Lung (tissue), 12 donors: ENCODE results near the gene SNTG2. TPM values are rescaled to one million over a fixed set of nuclear protein-coding genes. Genes with fewer than 3 reads are reported as not detected.

Experiments used
- ATAC-seq: fragments of 200-7000 bp; cut with Tn5 transposase; one replicate; pipeline ENCODE4 v1.9.1; 2020; ENCODE audit warnings: moderate number of reproducible peaks; ENCODE audit not compliant: insufficient read depth, low FRiP score
- DNase-seq, 3 donors: peaks; one replicate each; pipeline ENCODE4 v3.0.0-alpha.2; 2013 to 2017
- H3K27ac ChIP-seq, 2 donors: one replicate each; pipeline ENCODE4 v1.5.1; 2013; ENCODE audit warnings: mild to moderate bottlenecking in 2 of 2, moderate library complexity in 2 of 2, control low read depth in 1 of 2, inconsistent platforms in 1 of 2, low read depth in 1 of 2, low read length in 1 of 2
- H3K27me3 ChIP-seq, 3 donors: one replicate each; pipeline ENCODE4 v1.5.1; 2013; ENCODE audit warnings: low read length in 2 of 3; ENCODE audit not compliant: control insufficient read depth in 3 of 3, insufficient read depth in 3 of 3
- H3K36me3 ChIP-seq, 4 donors: one replicate each; pipeline ENCODE4 v1.5.1; 2013; ENCODE audit warnings: low read length in 4 of 4, mild to moderate bottlenecking in 1 of 4, moderate library complexity in 1 of 4; ENCODE audit not compliant: control insufficient read depth in 4 of 4, insufficient read depth in 4 of 4
- H3K4me1 ChIP-seq, 5 donors: one replicate each; pipeline ENCODE4 v1.5.1; 2013; ENCODE audit warnings: low read length in 5 of 5, mild to moderate bottlenecking in 2 of 5, moderate library complexity in 1 of 5; ENCODE audit not compliant: control insufficient read depth in 5 of 5, insufficient read depth in 5 of 5
- H3K4me3 ChIP-seq: one replicate; pipeline ENCODE4 v1.5.1; 2013; ENCODE audit warnings: mild to moderate bottlenecking, control low read depth, moderate library complexity
- H3K9ac ChIP-seq, 2 donors: one replicate each; pipeline ENCODE4 v1.5.1; 2013; ENCODE audit warnings: low read length in 2 of 2, control low read depth in 1 of 2; ENCODE audit not compliant: insufficient read depth in 1 of 2
- H3K9me3 ChIP-seq, 4 donors: one replicate each; pipeline ENCODE4 v1.5.1; 2013; ENCODE audit warnings: low read length in 3 of 4, mild to moderate bottlenecking in 1 of 4, moderate library complexity in 1 of 4; ENCODE audit not compliant: control insufficient read depth in 4 of 4, insufficient read depth in 3 of 4
- WGBS, 2 donors: extraction: QIAGEN DNeasy Blood & Tissue Kit; methylation state at CpG; one replicate each; pipeline ENCODE4 v1.1.7; 2013; 5-methylcytosine and 5-hydroxymethylcytosine counted together
- polyA plus RNA-seq, 2 donors: library from polyadenylated mRNA; stranded (reverse); fragments of 200-250 nt; gene quantifications; one replicate each; pipeline ENCODE4 v1.2.1, GENCODE V29; 2013
- total RNA-seq, 2 donors: library from RNA; depleted of rRNA in 1 of 2; stranded (reverse); fragments of >200 nt in 1 of 2; gene quantifications; one replicate each; pipeline ENCODE4 v1.2.1, GENCODE V29; 2014 to 2021
- TF ChIP-seq, protein P1 (sequence below): IDR thresholded peaks from 2 replicates; pipeline ENCODE4 v1.5.1; 2012; ENCODE audit warnings: mild to moderate bottlenecking; ENCODE audit errors: control extremely low read depth, extremely low read depth
- donor health status: control.
- donor health status: control.
- donor health status: Bipolar disorder and iron deficiency.
- donor health status: healthy.
- donor health status: DM: yes; HTN: yes; CAD: no.

The SNTG2 gene
- total and polyA plus RNA-seq, 4 donors = 0.31 to 1.8 (median 1.2) TPM

DNA sequence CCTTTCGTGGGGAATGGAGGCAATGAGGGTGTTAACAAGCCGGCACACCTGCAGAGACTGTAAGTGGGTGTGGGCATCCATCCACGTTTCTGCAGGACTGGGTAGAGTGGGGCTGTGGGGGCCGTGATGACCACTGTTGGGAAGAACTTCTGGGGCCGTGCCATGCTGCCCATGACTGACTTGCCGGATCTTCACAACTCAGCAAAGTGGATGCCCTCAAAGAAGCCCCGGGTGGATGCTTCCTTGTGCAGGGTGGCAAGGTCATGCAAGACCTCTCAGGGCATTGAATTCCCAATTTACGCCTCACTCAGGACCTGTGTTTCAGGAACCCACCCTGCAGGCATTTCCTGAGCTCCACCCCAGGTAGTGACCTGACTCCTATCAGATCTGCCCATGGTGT lies 319.2 kb downstream of the SNTG2 start:
- Histone ChIP-seq H3K27ac (no peak overlapping the region), H3K4me1 (no peaks in the 10 kb centered on the region), H3K9ac (no peak overlapping the region), H3K36me3 (no peaks in the 10 kb centered on the region), H3K4me3 (no peak overlapping the region), H3K9me3 (peaks cover 0 to 8% (median 2%) of the 10 kb centered on the region in 4 donors), H3K27me3 (peaks cover 0 to 17% (median 7%) of the 10 kb centered on the region in 3 donors)
- TF ChIP-seq, protein P1, sequence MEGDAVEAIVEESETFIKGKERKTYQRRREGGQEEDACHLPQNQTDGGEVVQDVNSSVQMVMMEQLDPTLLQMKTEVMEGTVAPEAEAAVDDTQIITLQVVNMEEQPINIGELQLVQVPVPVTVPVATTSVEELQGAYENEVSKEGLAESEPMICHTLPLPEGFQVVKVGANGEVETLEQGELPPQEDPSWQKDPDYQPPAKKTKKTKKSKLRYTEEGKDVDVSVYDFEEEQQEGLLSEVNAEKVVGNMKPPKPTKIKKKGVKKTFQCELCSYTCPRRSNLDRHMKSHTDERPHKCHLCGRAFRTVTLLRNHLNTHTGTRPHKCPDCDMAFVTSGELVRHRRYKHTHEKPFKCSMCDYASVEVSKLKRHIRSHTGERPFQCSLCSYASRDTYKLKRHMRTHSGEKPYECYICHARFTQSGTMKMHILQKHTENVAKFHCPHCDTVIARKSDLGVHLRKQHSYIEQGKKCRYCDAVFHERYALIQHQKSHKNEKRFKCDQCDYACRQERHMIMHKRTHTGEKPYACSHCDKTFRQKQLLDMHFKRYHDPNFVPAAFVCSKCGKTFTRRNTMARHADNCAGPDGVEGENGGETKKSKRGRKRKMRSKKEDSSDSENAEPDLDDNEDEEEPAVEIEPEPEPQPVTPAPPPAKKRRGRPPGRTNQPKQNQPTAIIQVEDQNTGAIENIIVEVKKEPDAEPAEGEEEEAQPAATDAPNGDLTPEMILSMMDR = no peak
- ATAC-seq = no peak
- DNase-seq = no peak
- 66 to 84% methylated on average over 8 of the region's 8 CpGs for WGBS, 2 donors

DNA sequence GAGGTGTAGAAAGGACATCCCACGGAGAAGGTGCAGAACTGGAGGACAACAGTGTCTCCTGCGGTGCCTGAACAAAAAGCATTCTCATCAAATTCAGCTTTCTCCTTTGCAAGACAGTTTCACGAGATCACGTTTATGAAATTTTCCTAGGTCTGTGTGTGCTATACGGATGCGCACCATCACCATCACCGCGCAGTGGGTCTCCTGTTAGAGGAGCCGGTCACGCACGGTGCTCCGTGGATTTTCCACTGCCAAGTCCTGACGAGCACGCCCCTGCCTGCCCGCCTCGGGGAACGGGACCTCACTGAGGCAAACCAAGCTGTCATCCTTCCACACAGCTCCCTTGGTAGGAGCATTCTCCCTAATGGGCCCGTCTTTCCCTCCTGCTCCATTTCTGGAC lies 322.2 kb downstream of the SNTG2 start:
- H3K27me3 ChIP-seq = peaks cover 0 to 9% (median 4%) of the 10 kb centered on the region in 3 donors
- H3K4me1 ChIP-seq = no peaks in the 10 kb centered on the region
- ATAC-seq = no peak
- no peak for DNase-seq
- no peaks in the 10 kb centered on the region for H3K36me3 ChIP-seq
- peaks cover 0 to 11% (median 5%) of the 10 kb centered on the region in 4 donors for H3K9me3 ChIP-seq
- H3K4me3 ChIP-seq = no peak overlapping the region
- H3K9ac ChIP-seq = no peak overlapping the region
- 93 to 95% methylated on average over 18 of the region's 18 CpGs for whole genome bisulfite sequencing, 2 donors
- TF ChIP-seq, protein P1 = no peak
- H3K27ac ChIP-seq = no peak overlapping the region

DNA sequence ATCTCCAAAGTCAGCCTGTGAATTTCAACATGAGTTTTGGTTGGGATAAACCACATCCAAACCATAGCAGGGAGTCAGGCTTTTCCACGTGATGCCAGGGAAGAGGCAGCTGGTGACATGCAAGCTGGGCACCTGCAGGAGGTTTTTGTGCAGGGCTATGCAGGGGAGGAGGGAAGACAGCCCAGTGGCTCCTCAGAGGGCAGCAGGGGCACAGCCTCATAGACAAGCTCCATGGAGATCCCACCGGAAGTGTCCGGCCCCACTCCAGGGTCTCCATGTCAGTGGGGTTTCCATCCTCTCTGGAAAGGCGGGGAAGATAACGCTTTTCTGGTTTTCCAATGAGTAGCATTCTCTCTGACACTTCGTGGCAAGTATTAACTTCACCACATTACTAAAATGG lies 327.0 kb downstream of the SNTG2 start:
- Histone ChIP-seq H3K9ac (no peak overlapping the region), H3K27me3 (peaks cover 0 to 5% (median 0%) of the 10 kb centered on the region in 3 donors), H3K36me3 (no peaks in the 10 kb centered on the region), H3K9me3 (peaks cover 0 to 12% (median 6%) of the 10 kb centered on the region in 4 donors), H3K4me3 (no peak overlapping the region), H3K4me1 (peaks cover 0 to 1% (median 0%) of the 10 kb centered on the region in 5 donors), H3K27ac (no peak overlapping the region)
- 89 to 90% methylated on average over 6 of the region's 6 CpGs for WGBS, 2 donors
- DNase-seq (no peak), ATAC-seq (no peak)
- TF ChIP-seq, protein P1 = no peak

DNA sequence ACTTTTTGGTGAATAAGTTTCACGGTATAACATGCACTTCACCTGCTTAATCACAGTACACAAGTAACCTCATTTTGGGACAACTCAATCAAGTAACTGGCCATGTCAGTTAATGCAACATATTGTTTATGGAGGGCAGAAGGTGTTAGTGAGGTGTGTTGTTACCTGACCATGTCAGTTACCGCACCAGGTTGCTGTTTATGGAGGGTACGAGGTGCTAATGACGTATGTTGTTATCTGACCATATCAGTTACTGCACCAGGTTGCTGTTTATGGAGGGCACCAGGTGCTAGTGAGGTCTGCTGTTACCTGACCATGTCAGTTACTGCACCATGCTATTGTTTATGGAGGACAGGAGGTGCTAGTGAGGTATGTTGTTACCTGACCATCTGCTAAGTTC lies 327.5 kb downstream of the SNTG2 start:
- no peaks in the 10 kb centered on the region for H3K36me3 ChIP-seq
- peaks cover 0 to 8% (median 0%) of the 10 kb centered on the region in 3 donors for H3K27me3 ChIP-seq
- ATAC-seq = no peak
- no peak overlapping the region for H3K4me3 ChIP-seq
- WGBS, 2 donors = 74 to 91% methylated on average over 4 of the region's 4 CpGs
- peaks cover 0 to 12% (median 6%) of the 10 kb centered on the region in 4 donors for H3K9me3 ChIP-seq
- no peak for DNase-seq
- no peak overlapping the region for H3K27ac ChIP-seq
- H3K9ac ChIP-seq = no peak overlapping the region
- TF ChIP-seq, protein P1 = no peak
- H3K4me1 ChIP-seq = peaks cover 0 to 1% (median 0%) of the 10 kb centered on the region in 5 donors
